Testis (tissue), 3 donors: ENCODE measurements around the gene LRRC8D. TPM values are rescaled to one million over a fixed set of nuclear protein-coding genes. Genes with fewer than 3 reads are reported as not detected.

ENCODE experiments used
- DNase-seq: peaks from one replicate; pipeline ENCODE4 v3.0.0-alpha.2; 2019
- H3K27ac ChIP-seq, 2 donors: fragments of 200-600 bp; sonication (generic); one replicate each; pipeline ENCODE4 v1.5.1; 2019
- H3K27me3 ChIP-seq: fragments of 200-600 bp; sonication (generic); one replicate; pipeline ENCODE4 v1.5.1; 2019
- H3K36me3 ChIP-seq: fragments of 200-600 bp; sonication (generic); one replicate; pipeline ENCODE4 v1.5.1; 2017; ENCODE audit warnings: low read depth; ENCODE audit errors: missing control alignments
- H3K4me1 ChIP-seq: fragments of 200-600 bp; sonication (generic); one replicate; pipeline ENCODE4 v1.5.1; 2019
- H3K4me3 ChIP-seq, 2 donors: fragments of 200-600 bp; sonication (generic); one replicate each; pipeline ENCODE4 v1.5.1; 2017 to 2019
- H3K9me3 ChIP-seq: fragments of 200-600 bp; sonication (generic); one replicate; pipeline ENCODE4 v1.5.1; 2017
- CTCF ChIP-seq, 3 experiments: fragments of 450-650 bp in 2 of 3; fragments of 200-600 bp in 1 of 3; sonication (generic) in 1 of 3; IDR thresholded peaks; one replicate each; pipeline ENCODE4 v1.5.1; 2016 to 2019; ENCODE audit warnings: antibody characterized with exemption in 3 of 3, mild to moderate bottlenecking in 2 of 3, moderate library complexity in 1 of 3
- POLR2A ChIP-seq: fragments of 450-650 bp; IDR thresholded peaks from one replicate; pipeline ENCODE4 v1.6.1; 2017; ENCODE audit warnings: antibody characterized with exemption, mild to moderate bottlenecking, moderate library complexity
- WGBS, 2 donors: methylation state at CpG; one replicate each; pipeline ENCODE4 v1.1.5; 2018; 5-methylcytosine and 5-hydroxymethylcytosine counted together
- intact Hi-C: fragments of 100-400 bp; cut with DNase I; formaldehyde crosslinking; loops from one replicate; pipeline ENCODE4 v1.15.1; 2023; ENCODE audit warnings: low total_unique reads
- polyA plus RNA-seq: library from polyadenylated mRNA; stranded (reverse); fragments of 350-450 nt; fragmentation: Illumina TruSeq; extraction: RNeasy Lipid Tissue Mini Kit (QIAGEN cat#74804); gene quantifications from one replicate; pipeline ENCODE4 v1.2.3, GENCODE V29; 2014; ENCODE audit warnings: low read depth, low replicate concordance; ENCODE audit not compliant: insufficient read depth
- total RNA-seq, 2 donors: library from RNA; depleted of rRNA; stranded (reverse); fragments of >200 nt; gene quantifications; one replicate each; pipeline ENCODE4 v1.2.3, GENCODE V29; 2016

The LRRC8D gene
- total and polyA plus RNA-seq, 3 donors from 2014 or later, result 20.8 to 46.1 (median 41.1) TPM

GRCh38 chr1:89911191-89911991 lies 90.6 kb downstream of the LRRC8D start:
- Histone ChIP-seq H3K4me3 (no peak overlapping the region), H3K27me3 (no peaks in the 10 kb centered on the region), H3K36me3 (no peaks in the 10 kb centered on the region), H3K27ac (no peak overlapping the region), H3K4me1 (peaks cover 5% of the 10 kb centered on the region), H3K9me3 (no peaks in the 10 kb centered on the region)
- DNase-seq, result no peak
- intact Hi-C loops, result no loop called here
- 75 to 87% methylated on average over 10 of the region's 10 CpGs for WGBS, 2 donors
- no peak for TF ChIP-seq CTCF (IDR thresholded peaks at IDR 0.05)
- TF ChIP-seq POLR2A, result no peak

GRCh38 chr1:89912073-89912472 lies 91.2 kb downstream of the LRRC8D start:
- Histone ChIP-seq H3K9me3 (no peaks in the 10 kb centered on the region), H3K4me3 (no peak overlapping the region), H3K27me3 (no peaks in the 10 kb centered on the region), H3K4me1 (no peaks in the 10 kb centered on the region), H3K27ac (no peak overlapping the region), H3K36me3 (no peaks in the 10 kb centered on the region)
- TF ChIP-seq POLR2A (no peak), CTCF (IDR thresholded peaks at IDR 0.05) (no peak)
- intact Hi-C loops, result no loop called here
- 80 to 93% methylated on average over 1 of the region's 1 CpG for WGBS, 2 donors
- DNase-seq, result no peak

GRCh38 chr1:89913353-89914095 lies 92.7 kb downstream of the LRRC8D start:
- H3K4me1 ChIP-seq, result no peaks in the 10 kb centered on the region
- 90 to 91% methylated on average over 4 of the region's 4 CpGs for WGBS, 2 donors
- no peak overlapping the region for H3K4me3 ChIP-seq
- no peak for TF ChIP-seq POLR2A
- intact Hi-C loops, result no loop called here
- no peaks in the 10 kb centered on the region for H3K27me3 ChIP-seq
- no peaks in the 10 kb centered on the region for H3K9me3 ChIP-seq
- no peaks in the 10 kb centered on the region for H3K36me3 ChIP-seq
- no peak for DNase-seq
- no peak overlapping the region for H3K27ac ChIP-seq

- WGBS, 2 donors, result 78 to 79% methylated on average over 1 of the region's 1 CpG
- H3K4me3 ChIP-seq, result no peak overlapping the region
Measured at GRCh38 chr1:89917353-89917752, 96.5 kb downstream of the LRRC8D start.

More at GRCh38 chr1:89917353-89917752, 96.5 kb downstream of the LRRC8D start:
- DNase-seq, result no peak
- Histone ChIP-seq H3K4me1 (no peaks in the 10 kb centered on the region), H3K27me3 (no peaks in the 10 kb centered on the region), H3K36me3 (no peaks in the 10 kb centered on the region), H3K27ac (no peak overlapping the region), H3K9me3 (no peaks in the 10 kb centered on the region)
- TF ChIP-seq POLR2A (no peak), CTCF (IDR thresholded peaks at IDR 0.05) (no peak)
- intact Hi-C loops, result no loop called here
